ENCODE measurements around the gene PDE4D.

DNA sequence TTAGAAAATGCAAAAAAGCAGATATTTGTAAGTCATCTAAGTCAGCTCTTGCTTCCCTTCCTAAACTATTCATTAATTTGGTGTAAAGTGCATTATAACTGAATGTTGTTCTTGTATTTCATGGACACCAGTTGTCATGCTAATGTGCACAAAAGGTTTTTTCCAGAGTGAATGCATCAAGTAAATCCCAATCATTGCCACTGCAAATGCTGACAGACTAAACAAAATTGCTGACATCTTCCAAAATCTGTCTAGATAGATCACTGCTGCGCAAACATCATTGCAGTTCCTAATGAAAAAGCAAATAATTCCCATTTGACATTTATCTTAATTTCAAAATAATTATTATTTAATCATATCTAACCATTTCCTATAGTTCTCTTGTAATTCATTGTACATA is 161.7 kb downstream of the PDE4D start:
- TF ChIP-seq, protein P1, sequence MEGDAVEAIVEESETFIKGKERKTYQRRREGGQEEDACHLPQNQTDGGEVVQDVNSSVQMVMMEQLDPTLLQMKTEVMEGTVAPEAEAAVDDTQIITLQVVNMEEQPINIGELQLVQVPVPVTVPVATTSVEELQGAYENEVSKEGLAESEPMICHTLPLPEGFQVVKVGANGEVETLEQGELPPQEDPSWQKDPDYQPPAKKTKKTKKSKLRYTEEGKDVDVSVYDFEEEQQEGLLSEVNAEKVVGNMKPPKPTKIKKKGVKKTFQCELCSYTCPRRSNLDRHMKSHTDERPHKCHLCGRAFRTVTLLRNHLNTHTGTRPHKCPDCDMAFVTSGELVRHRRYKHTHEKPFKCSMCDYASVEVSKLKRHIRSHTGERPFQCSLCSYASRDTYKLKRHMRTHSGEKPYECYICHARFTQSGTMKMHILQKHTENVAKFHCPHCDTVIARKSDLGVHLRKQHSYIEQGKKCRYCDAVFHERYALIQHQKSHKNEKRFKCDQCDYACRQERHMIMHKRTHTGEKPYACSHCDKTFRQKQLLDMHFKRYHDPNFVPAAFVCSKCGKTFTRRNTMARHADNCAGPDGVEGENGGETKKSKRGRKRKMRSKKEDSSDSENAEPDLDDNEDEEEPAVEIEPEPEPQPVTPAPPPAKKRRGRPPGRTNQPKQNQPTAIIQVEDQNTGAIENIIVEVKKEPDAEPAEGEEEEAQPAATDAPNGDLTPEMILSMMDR (conservative IDR thresholded peaks at IDR 0.05 in 1 of 2, IDR thresholded peaks at IDR 0.05 in 1 of 2; ENCODE audit: extremely low read depth in 1 of 2, insufficient read depth in 1 of 2, low read depth in 1 of 2, low read length in 2 of 2), result no peak
- no peak for TF ChIP-seq EZH2 (IDR thresholded peaks at IDR 0.05; ENCODE audit: borderline replicate concordance, low read length)
